ENCODE data around the gene PLCL1.

PLCL1 gene

DNA sequence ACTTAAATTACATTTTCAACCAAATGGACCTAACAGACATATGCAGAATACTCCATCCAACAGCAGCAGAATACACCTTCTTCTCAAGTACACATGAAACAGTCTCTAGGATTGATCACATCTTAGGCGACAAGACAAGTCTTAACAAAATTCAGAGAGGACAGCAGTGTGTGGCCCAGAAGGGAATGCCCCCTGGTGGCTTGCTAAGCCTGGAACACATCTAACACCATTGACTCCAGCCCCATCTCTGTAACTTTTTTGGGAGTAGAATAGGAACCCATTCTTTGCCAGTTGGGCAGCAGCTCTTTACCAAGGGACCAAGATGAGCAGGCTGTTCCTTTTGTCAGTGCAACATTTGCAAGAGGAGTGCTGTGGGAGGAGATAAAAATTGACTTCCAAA lies 249.9 kb downstream of the PLCL1 start:
- peak in 11 of 51 donors; percentile 1 to 27 (median 7) for DNase-seq

GRCh38 chr2:198055716-198056115 lies 251.3 kb downstream of the PLCL1 start:
- DNase-seq = no peak

DNA sequence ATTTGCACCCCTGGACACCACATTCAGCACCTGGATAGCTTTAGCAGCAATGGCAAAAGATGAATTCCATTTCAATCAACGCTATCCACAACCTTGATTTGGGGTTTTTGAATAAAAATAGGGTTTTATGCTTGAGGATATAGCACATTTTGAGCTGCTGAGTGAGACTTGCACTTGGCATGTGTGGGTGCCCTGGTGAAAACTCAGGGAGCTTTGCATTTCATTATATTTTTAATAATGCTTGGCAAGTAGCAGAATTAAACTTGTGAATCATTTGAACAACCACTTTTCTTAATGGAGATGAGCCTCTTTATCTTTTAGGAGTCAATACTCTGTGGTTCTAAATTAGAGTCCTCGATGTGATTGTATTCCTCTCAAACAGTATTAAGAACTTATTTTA lies 252.4 kb downstream of the PLCL1 start:
- DNase-seq = no peak

DNA sequence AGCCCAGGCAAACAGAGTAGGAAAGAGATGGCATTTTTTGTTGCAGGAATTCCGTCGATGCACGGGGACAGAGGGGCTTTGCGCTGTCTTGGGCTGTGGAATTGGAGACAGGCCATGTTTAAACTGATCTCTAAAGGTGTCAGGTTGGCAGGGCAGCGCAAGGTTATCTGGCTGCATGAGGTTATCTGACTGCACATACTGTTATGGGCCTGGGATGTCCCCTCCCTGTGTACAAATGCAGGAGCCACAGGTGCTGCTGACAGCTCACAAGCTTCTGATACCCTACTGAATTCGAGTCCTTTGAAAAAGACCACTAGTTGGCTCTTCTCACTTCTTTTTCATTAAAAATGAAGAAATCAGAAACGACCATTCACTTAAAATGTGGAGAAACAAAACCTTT lies 255.4 kb downstream of the PLCL1 start:
- DNase-seq = no peak

DNA sequence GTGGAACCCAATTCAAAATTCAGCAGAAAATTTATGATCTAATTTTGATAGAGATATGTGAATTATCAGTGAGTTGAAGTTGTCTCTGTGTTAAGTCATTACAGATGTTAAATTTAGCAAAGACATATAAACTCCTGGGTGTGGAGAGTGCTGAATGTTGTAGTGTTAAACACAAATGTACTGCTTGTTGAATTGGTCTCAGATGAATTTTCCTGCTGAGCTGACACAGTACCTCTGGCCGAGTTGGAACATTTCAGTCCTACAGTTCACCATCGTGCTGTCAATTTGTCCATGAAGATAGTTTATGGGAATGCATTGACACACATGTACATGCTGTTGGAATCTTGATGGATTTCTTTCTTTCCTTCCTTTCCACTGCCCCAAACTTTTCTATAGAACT lies 255.9 kb downstream of the PLCL1 start:
- DNase-seq = no peak

DNA sequence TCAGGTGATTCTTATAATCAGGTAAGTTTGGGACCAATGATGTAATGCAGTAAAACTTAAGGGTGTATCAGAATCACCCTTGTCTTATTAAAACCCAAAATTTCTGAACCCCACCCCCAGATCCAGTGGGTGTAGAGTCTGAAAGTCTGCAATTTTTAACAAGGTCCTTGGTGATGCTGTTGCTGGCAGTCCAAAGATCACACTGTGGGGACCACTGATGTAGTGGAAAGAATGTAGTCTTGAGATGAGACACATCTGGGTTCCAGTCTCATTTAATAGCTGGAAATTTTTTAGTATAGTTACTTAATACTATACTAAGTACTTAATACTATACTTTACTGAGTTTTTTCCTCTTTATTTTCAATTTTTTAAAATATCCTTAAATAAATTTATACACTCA lies 258.4 kb downstream of the PLCL1 start:
- DNase-seq = no peak

DNA sequence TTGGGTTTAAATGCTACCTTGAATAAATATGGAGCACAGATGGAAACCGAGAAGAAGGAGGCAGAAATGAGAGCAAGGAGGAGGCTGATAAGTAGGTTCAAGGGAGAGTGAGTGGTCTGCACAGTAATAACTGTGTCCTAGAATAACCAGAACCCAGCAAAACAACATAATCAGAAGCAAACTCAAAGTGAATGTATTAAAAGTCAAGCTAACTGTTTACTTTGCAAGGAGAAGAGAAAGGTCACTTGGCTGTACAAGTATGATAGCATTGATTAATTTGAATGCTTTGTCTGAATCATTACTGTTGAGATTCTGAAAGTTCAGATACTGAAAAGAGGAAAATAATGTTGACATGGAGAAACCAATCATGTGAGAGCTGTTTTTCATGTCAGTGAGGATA lies 258.8 kb downstream of the PLCL1 start:
- no peak for DNase-seq

- no peak for DNase-seq
Measured at GRCh38 chr2:198065322-198065721, 260.9 kb downstream of the PLCL1 start.

DNA sequence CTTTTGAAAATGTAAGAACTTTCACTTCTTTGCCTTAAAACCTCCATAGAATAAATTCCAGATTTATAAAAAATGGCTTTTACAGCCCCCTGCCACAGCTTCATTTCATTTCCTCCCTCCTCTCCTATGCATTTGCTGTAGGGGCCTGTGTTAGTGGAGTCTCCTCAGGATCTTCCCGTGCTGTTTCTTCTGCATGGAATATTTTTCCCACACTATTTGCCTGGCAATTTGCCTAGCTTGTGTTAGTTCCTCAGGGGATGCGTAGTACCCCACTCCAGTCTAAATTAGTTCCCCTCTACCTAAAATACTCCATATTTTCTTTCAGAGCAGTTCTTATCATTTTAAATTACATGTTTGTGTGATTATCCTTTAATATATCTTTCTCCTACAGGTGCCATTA lies 262.2 kb downstream of the PLCL1 start:
- no peak for DNase-seq

DNA sequence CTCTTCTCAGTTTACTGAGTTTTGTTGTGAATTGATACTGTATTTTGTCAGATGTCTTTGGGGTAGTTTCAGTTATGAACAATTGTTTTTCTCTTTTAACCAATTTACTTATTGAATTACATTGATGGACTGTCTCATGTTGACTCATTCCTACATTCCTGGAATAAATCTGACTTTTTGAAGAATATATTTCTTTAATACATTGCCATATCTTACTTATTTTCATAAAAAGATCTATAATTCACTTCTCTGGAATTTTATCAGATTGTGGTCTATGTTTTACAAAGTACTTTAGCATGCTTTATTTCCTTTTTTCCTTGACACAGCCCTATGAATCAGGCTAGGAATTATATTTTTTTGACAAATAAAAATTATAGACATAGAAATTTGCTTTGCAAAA lies 268.3 kb downstream of the PLCL1 start:
- no peak for DNase-seq

- no peak for DNase-seq
Measured at GRCh38 chr2:198073253-198073652, 268.9 kb downstream of the PLCL1 start.

- DNase-seq = no peak
Measured at GRCh38 chr2:198077477-198077876, 273.1 kb downstream of the PLCL1 start.

DNA sequence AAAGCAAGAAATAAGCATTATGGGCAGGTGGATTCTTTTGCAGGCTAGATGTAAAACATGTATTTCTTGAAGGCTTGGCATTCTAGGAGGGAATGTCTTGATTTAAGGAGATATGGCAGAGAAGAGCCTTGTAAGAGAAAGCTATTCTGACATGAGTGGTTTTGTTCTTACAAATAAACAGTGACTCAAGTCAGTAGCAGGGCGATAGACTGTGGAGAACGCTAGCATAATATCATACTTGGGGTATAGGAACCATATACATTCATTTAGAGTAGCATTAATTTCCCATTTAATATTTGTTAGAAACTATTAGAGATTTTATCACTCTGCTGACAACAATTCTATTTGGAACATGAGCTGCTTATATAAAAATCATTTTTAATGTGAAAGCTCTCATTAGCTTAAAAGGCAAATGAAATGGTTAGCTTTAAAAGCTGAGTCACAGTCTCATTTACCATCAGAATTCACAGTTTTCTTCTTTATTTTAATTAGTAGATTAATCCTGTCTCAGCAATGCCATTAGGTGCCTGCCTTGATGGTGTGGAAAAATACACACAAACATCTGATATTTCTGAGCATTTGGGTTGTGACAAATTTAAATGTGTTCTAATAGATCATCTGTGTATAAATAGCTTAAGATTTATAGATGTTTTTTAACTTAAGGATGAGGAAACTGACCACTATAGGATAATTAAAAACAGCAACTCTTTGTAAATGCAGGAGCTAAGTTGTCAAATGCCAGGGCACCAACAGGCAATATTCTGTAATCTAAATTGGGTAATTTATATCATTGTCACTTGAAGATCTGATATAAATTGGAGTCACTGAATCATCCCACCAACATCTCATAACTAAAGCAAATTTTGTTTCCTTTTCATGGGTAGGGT lies 276.7 kb downstream of the PLCL1 start:
- DNase-seq = no peak

DNA sequence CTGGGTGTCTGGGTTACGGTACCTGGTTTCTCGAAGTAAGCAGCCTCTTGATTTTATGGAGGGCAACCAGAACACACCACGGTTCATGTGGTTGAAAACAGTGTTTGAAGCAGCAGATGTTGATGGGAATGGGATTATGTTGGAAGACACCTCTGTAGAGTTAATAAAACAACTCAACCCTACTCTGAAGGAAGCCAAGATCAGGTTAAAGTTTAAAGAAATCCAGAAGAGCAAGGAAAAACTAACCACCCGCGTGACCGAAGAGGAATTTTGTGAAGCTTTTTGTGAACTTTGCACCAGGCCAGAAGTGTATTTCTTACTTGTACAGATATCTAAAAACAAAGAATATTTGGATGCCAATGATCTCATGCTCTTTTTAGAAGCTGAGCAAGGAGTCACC lies 279.8 kb downstream of the PLCL1 start:
- no peak for DNase-seq

DNA sequence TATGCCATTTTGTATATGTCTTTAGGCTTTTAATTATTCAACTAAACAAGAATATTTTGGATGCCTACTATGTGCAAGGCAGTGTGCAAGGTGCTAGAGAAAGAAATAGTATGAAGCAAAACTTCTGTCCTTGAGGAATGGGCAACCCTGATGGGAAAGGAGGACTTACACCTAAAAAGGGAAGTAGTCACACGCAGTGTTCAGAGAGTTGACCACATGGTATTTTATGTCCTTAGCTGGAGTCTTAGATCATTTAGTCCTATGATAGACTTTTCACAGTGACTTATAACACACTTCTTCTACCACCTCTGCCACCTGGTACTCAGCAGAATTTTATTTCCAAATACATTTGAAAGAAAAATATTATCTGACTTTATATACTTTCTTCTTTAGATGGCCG lies 291.6 kb downstream of the PLCL1 start:
- no peak for DNase-seq

- peak in 2 of 51 donors; percentile 16 to 19 for DNase-seq
Measured at GRCh38 chr2:198096965-198097364, 292.6 kb downstream of the PLCL1 start.

- peak in 5 of 51 donors; percentile 5 to 26 (median 15) for DNase-seq
Measured at GRCh38 chr2:198097630-198098029, 293.2 kb downstream of the PLCL1 start.

DNA sequence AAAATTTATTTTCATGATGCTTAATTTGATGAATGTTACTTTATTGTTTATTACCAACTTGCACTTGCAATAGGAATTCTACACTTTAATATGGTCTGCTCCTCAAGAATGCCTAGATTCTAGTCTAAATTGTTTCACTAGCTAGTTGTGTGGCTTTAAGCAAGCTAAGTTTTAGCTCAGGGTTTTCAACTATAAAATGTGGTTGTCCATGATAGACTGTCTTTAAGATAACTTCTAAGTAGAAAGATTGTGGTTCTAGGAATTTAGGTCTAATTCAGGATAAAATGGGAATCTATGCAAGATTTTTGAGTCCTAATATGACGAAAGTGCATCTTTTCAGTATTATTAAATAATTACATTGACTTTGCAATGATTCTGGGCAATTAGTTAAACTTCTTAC lies 294.0 kb downstream of the PLCL1 start:
- DNase-seq = peak in 1 of 51 donors; percentile 23

DNA sequence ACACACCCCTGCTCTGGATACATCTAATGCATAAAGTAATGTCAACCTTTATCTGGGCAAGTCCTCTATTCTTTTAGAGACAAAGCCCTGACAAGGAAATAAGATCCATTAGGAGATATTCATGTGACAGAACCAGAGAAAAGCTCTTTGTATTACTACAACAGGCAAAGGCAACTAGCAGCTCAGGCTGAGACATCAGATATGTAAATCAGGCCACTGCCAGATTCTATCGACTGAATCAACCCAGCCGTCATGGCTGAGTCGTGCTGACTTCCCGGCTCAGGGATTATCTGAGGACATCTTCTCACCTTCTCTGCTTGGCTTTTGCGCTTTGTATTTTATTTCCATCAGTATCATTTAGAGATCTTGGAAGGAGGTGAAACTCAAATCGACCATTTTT lies 294.5 kb downstream of the PLCL1 start:
- DNase-seq = peak in 28 of 51 donors; percentile 1 to 67 (median 20)

GRCh38 chr2:198100346-198100745 lies 296.0 kb downstream of the PLCL1 start:
- no peak for DNase-seq

DNA sequence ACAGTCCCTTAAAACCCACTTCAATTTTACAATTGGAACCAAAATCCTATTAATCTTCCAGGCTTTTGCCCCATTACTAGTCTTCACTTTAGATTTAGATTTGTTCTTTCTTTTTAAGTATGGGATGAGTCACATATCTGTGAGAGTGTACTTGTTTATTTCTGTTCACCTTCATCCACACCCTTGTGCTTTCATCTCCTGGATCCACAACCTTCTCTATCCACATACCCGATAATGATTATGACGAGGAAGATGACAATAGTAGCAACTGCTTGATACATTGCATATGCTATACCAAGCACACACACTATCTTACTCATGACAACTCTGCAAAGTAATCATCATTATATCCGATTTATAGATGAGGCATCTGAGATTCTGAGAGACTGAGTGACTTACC lies 297.3 kb downstream of the PLCL1 start:
- no peak for DNase-seq

GRCh38 chr2:198102120-198102519 lies 297.7 kb downstream of the PLCL1 start:
- DNase-seq = no peak

GRCh38 chr2:198102856-198103255 lies 298.5 kb downstream of the PLCL1 start:
- DNase-seq = no peak
